Measurements from ENCODE around the gene C1orf210. TPM values are rescaled to one million over a fixed set of nuclear protein-coding genes. Genes with fewer than 3 reads are reported as not detected.

The C1orf210 gene
- total and polyA plus RNA-seq, 2 of the 4 experiments (the other 2 are of a cell fraction) = not detected

DNA sequence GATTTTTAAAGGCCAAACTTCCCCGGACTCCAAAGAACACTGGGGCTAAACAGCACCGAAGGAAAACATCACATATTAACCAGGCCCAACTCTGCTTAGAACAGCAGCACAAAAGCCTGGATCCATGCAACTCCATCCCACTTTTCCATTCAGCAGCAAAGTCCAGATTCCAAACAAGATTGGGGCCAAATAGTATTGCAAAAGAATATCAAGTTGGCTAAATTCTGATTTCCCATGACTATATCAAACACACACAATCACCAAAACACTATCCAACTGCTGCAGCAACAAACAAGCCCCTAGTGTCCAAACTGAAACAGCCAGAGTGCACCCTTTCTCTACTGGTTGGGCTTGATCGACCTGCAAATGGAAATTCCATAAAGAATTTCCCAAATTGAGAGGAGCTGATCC lies 35.0 kb downstream of the C1orf210 start:
- in situ Hi-C loops (cut with MboI; ENCODE audit: low sequenced_read_pairs) = no loop called here
- Histone ChIP-seq H4K5ac (ENCODE audit: low read depth, low read length) (no peak overlapping the region), H2BK5ac (ENCODE audit: low read depth, low read length, poor library complexity, severe bottlenecking) (no peak overlapping the region), H2AK5ac (ENCODE audit: low read depth, low read length) (no peak overlapping the region), H3K9ac (ENCODE audit: low read depth, low read length) (no peak overlapping the region), H4K20me1 (ENCODE audit: insufficient read depth, low read length) (no peaks in the 10 kb centered on the region), H3K27me3 (ENCODE audit: control insufficient read depth, insufficient read depth, low read length) (peaks cover 31% of the 10 kb centered on the region), H3K36me3 (ENCODE audit: control insufficient read depth, insufficient read depth, low read length) (no peaks in the 10 kb centered on the region), H4K91ac (ENCODE audit: insufficient read depth, low read depth, low read length) (no peak overlapping the region), H3K9me1 (ENCODE audit: insufficient read depth, low read length) (no peaks in the 10 kb centered on the region), H3K4me1 (ENCODE audit: control insufficient read depth, insufficient read depth, low read length) (no peaks in the 10 kb centered on the region), H2BK15ac (ENCODE audit: low read depth, low read length) (no peak overlapping the region), H2BK120ac (ENCODE audit: low read depth, low read length) (no peak overlapping the region), H3K27ac (ENCODE audit: insufficient read depth, low read length) (no peak overlapping the region), H2BK20ac (ENCODE audit: low read depth, low read length) (no peak overlapping the region), H3K4ac (ENCODE audit: low read depth, low read length) (no peak overlapping the region), H3K79me1 (ENCODE audit: low read depth in 1 of 2, low read length in 2 of 2) (no peaks in the 10 kb centered on the region), H3K9me3 (ENCODE audit: control insufficient read depth, insufficient read depth, low read length) (peaks cover 11% of the 10 kb centered on the region), H3K4me2 (ENCODE audit: low read depth, low read length) (no peak overlapping the region), H4K8ac (ENCODE audit: low read depth in 2 of 2, low read length in 2 of 2) (no peak overlapping the region), H3K18ac (ENCODE audit: low read depth, low read length) (no peak overlapping the region), H2AK9ac (replicated peaks; ENCODE audit: low read depth, low read length, poor library complexity) (no peak overlapping the region), H3K4me3 (ENCODE audit: insufficient read depth, low read depth, low read length) (no peak overlapping the region), H2AFZ (replicated peaks; ENCODE audit: low read length, poor library complexity) (no peak overlapping the region), H3K14ac (replicated peaks; ENCODE audit: low read depth, low read length) (no peak overlapping the region), H3K56ac (ENCODE audit: extremely low read depth, insufficient read depth, low read length) (no peak overlapping the region), H3K23ac (ENCODE audit: low read depth, low read length) (no peak overlapping the region)
- BruUV-seq (replicated peaks) = no TSS peak
- ChIA-PET POLR2A (ENCODE audit: unreplicated experiment) (interaction anchor here (0.6 kb wide), 1 partner anchor 179 kb away, joined by 5 read pairs; no protein-coding TSS in a partner anchor), CTCF (no interaction called here)
- dilution Hi-C loops (cut with HindIII; ENCODE audit: low sequenced_read_pairs, unreplicated experiment) = no loop called here
- ATAC-seq (ENCODE audit: low read depth) = no peak
- intact Hi-C loops (cut with micrococcal nuclease) = no loop called here
- WGBS, 2 experiments (ENCODE audit: extremely low coverage in 2 of 2, insufficient read length in 1 of 2) = no CpG with 5 or more reads among the region's 3 CpGs
- no peak for DNase-seq
- TF ChIP-seq CHD1 (IDR thresholded peaks at IDR 0.05; ENCODE audit: low read depth, low read length) (no peak), FOS (IDR thresholded peaks at IDR 0.05; ENCODE audit: low read depth, low read length) (no peak), MAZ (IDR thresholded peaks at IDR 0.05; ENCODE audit: borderline replicate concordance, low read depth, low read length) (no peak), SMC3 (IDR thresholded peaks at IDR 0.05; ENCODE audit: low read depth, low read length) (no peak), MAFK (IDR thresholded peaks at IDR 0.05; ENCODE audit: low read depth, low read length) (no peak), RAD21 (IDR thresholded peaks at IDR 0.05; ENCODE audit: low read length) (no peak), POLR2A (IDR thresholded peaks at IDR 0.05; ENCODE audit: low read depth, low read length) (no peak), RCOR1 (IDR thresholded peaks at IDR 0.05; ENCODE audit: insufficient replicate concordance, low read length) (no peak), BHLHE40 (IDR thresholded peaks at IDR 0.05; ENCODE audit: low read depth, low read length) (no peak), RFX5 (IDR thresholded peaks at IDR 0.05; ENCODE audit: low read depth, low read length) (no peak)
- TF ChIP-seq, protein P1, sequence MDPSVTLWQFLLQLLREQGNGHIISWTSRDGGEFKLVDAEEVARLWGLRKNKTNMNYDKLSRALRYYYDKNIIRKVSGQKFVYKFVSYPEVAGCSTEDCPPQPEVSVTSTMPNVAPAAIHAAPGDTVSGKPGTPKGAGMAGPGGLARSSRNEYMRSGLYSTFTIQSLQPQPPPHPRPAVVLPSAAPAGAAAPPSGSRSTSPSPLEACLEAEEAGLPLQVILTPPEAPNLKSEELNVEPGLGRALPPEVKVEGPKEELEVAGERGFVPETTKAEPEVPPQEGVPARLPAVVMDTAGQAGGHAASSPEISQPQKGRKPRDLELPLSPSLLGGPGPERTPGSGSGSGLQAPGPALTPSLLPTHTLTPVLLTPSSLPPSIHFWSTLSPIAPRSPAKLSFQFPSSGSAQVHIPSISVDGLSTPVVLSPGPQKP (IDR thresholded peaks at IDR 0.05; ENCODE audit: borderline replicate concordance, low read depth, low read length) = no peak
- TF ChIP-seq, protein P2, sequence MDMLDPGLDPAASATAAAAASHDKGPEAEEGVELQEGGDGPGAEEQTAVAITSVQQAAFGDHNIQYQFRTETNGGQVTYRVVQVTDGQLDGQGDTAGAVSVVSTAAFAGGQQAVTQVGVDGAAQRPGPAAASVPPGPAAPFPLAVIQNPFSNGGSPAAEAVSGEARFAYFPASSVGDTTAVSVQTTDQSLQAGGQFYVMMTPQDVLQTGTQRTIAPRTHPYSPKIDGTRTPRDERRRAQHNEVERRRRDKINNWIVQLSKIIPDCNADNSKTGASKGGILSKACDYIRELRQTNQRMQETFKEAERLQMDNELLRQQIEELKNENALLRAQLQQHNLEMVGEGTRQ (IDR thresholded peaks at IDR 0.05; ENCODE audit: low read depth, low read length) = no peak
